Measurements from ENCODE around the gene HDAC5.
"Not testable (repeated sequence)": the region's sequence is repeated elsewhere in the genome, so short reads cannot be mapped to it uniquely, and the experiment has no call there.

HDAC5 gene

GRCh38 chr17:44066204-44066930, 57.1 kb downstream of the HDAC5 start, which contains the start of gene LSM12:
LSM12 (minus strand) TSS chr17:44066671; CDS start chr17:44066587, 84 bp downstream.
- FAIRE-seq = no peak

GRCh38 chr17:44065668-44066203, 57.7 kb downstream of the HDAC5 start:
- FAIRE-seq = no peak

- FAIRE-seq = no peak
Measured at GRCh38 chr17:44063704-44064639, 59.5 kb downstream of the HDAC5 start.

- no peak for FAIRE-seq
Measured at GRCh38 chr17:44062871-44063270, 60.6 kb downstream of the HDAC5 start.

- FAIRE-seq = no peak
Measured at GRCh38 chr17:44061446-44061845, 62.0 kb downstream of the HDAC5 start.

GRCh38 chr17:44059101-44059892, 64.1 kb downstream of the HDAC5 start:
- no peak for FAIRE-seq

- no peak for FAIRE-seq
Measured at GRCh38 chr17:44053125-44053872, 70.1 kb downstream of the HDAC5 start.

- no peak for FAIRE-seq
Measured at GRCh38 chr17:44049294-44050060, 74.0 kb downstream of the HDAC5 start.

- not testable (repeated sequence) for FAIRE-seq
Measured at GRCh38 chr17:44046893-44047292, 76.5 kb downstream of the HDAC5 start.

- no peak for FAIRE-seq
Measured at GRCh38 chr17:44045486-44045885, 78.0 kb downstream of the HDAC5 start.

- FAIRE-seq = no peak
Measured at GRCh38 chr17:44044071-44044470, 79.4 kb downstream of the HDAC5 start.

- FAIRE-seq = no peak
Measured at GRCh38 chr17:44043272-44043696, 80.2 kb downstream of the HDAC5 start.

- no peak for FAIRE-seq
Measured at GRCh38 chr17:44039829-44040635, 83.4 kb downstream of the HDAC5 start.

- no peak for FAIRE-seq
Measured at GRCh38 chr17:44038604-44039011, 84.8 kb downstream of the HDAC5 start.

- FAIRE-seq = no peak
Measured at GRCh38 chr17:44037471-44037870, 86.0 kb downstream of the HDAC5 start.

- not testable (repeated sequence) for FAIRE-seq
Measured at GRCh38 chr17:44034688-44035087, 88.8 kb downstream of the HDAC5 start.

- no peak for FAIRE-seq
Measured at GRCh38 chr17:44033861-44034408, 89.5 kb downstream of the HDAC5 start.

GRCh38 chr17:44030482-44030881, 93.0 kb downstream of the HDAC5 start:
- no peak for FAIRE-seq

GRCh38 chr17:44029736-44030135, 93.7 kb downstream of the HDAC5 start:
- no peak for FAIRE-seq
